SKM-1 (cell line): ENCODE data around the gene PLEKHA8.

Source experiments
- DNase-seq: peaks from one replicate; lab custom pipeline; 2025; ENCODE audit not compliant: unreplicated experiment; lab: John Stamatoyannopoulos, UW

PLEKHA8 gene

GRCh38 chr7:30062587-30062986, 34.4 kb downstream of the PLEKHA8 start:
- peak; percentile 21 for DNase-seq

- no peak for DNase-seq
Measured at GRCh38 chr7:30065746-30066145, 37.5 kb downstream of the PLEKHA8 start.

GRCh38 chr7:30066687-30067086, 38.5 kb downstream of the PLEKHA8 start:
- no peak for DNase-seq

- DNase-seq: no peak
Measured at GRCh38 chr7:30068117-30068516, 39.9 kb downstream of the PLEKHA8 start.

- DNase-seq: no peak
Measured at GRCh38 chr7:30069096-30069867, 41.1 kb downstream of the PLEKHA8 start.

- DNase-seq: no peak
Measured at GRCh38 chr7:30070052-30070451, 41.8 kb downstream of the PLEKHA8 start.

- DNase-seq: no peak
Measured at GRCh38 chr7:30072735-30073134, 44.5 kb downstream of the PLEKHA8 start.

- peak; percentile 16 for DNase-seq
Measured at GRCh38 chr7:30074422-30075030, 46.3 kb downstream of the PLEKHA8 start.

- DNase-seq: no peak
Measured at GRCh38 chr7:30076411-30076810, 48.2 kb downstream of the PLEKHA8 start.

- no peak for DNase-seq
Measured at GRCh38 chr7:30078280-30078679, 50.1 kb downstream of the PLEKHA8 start.

GRCh38 chr7:30079880-30080279, 51.7 kb downstream of the PLEKHA8 start:
- DNase-seq: no peak

- DNase-seq: no peak
Measured at GRCh38 chr7:30080818-30081217, 52.6 kb downstream of the PLEKHA8 start.

- DNase-seq: no peak
Measured at GRCh38 chr7:30082686-30083085, 54.5 kb downstream of the PLEKHA8 start.

- no peak for DNase-seq
Measured at GRCh38 chr7:30083334-30083733, 55.1 kb downstream of the PLEKHA8 start.

- no peak for DNase-seq
Measured at GRCh38 chr7:30084212-30084611, 56.0 kb downstream of the PLEKHA8 start.

- DNase-seq: no peak
Measured at GRCh38 chr7:30086529-30086928, 58.3 kb downstream of the PLEKHA8 start.

GRCh38 chr7:30087371-30087770, 59.2 kb downstream of the PLEKHA8 start:
- no peak for DNase-seq

- DNase-seq: no peak
Measured at GRCh38 chr7:30088362-30088761, 60.1 kb downstream of the PLEKHA8 start.

GRCh38 chr7:30090111-30090510, 61.9 kb downstream of the PLEKHA8 start:
- no peak for DNase-seq

- DNase-seq: no peak
Measured at GRCh38 chr7:30091491-30091912, 63.3 kb downstream of the PLEKHA8 start.

GRCh38 chr7:30091987-30092386, 63.8 kb downstream of the PLEKHA8 start:
- no peak for DNase-seq

- no peak for DNase-seq
Measured at GRCh38 chr7:30093420-30093952, 65.3 kb downstream of the PLEKHA8 start.
